B cell (primary cell): ENCODE results near the gene COBLL1. TPM values are rescaled to one million over a fixed set of nuclear protein-coding genes. Genes with fewer than 3 reads are reported as not detected.

ENCODE experiments used
- ATAC-seq: fragments of 200-7000 bp; cut with Tn5 transposase; one replicate; pipeline ENCODE4 v1.10.0; 2021; ENCODE audit warnings: low read depth, mild to moderate bottlenecking, moderate number of reproducible peaks, moderate library complexity
- CTCF ChIA-PET: fragments of 350-600 bp; sonication (Branson Sonifier 250); formaldehyde crosslinking; loops from one replicate; lab custom pipeline; 2021; ENCODE audit warnings: antibody characterized with exemption, inconsistent platforms; lab: Charles Lee
- POLR2A ChIA-PET: fragments of 350-600 bp; sonication (Branson Sonifier 250); formaldehyde crosslinking; loops from one replicate; lab custom pipeline; 2021; ENCODE audit warnings: antibody characterized with exemption; lab: Charles Lee
- DNase-seq: peaks from one replicate; pipeline ENCODE4 v3.0.0; 2013
- H2AFZ ChIP-seq: 2 replicates; pipeline ENCODE4 v1.6.1; 2012; ENCODE audit warnings: mild to moderate bottlenecking, low read depth, low read length; ENCODE audit not compliant: insufficient read depth, poor library complexity, severe bottlenecking
- H3K27ac ChIP-seq, 2 donors: 1 replicate in 1 of 2; 2 replicates in 1 of 2; pipeline ENCODE4 v1.5.1; 2012 to 2013; ENCODE audit warnings: low read length in 2 of 2, mild to moderate bottlenecking in 2 of 2, moderate library complexity in 1 of 2
- H3K27me3 ChIP-seq, 4 experiments: fragments of 200-600 bp in 1 of 4; sonication (generic) in 1 of 4; replicated peaks in 1 of 4; 1 replicate in 2 of 4; 2 replicates in 2 of 4; pipeline versions ENCODE4 v1.6.1 to v1.7.0; 2013 to 2016; ENCODE audit warnings: low read length in 3 of 4, mild to moderate bottlenecking in 2 of 4, mixed read lengths in 1 of 4, moderate library complexity in 1 of 4; ENCODE audit not compliant: insufficient read depth in 4 of 4, control insufficient read depth in 3 of 4; ENCODE audit errors: control extremely low read depth in 1 of 4
- H3K36me3 ChIP-seq, 2 experiments: replicated peaks in 1 of 2; 1 replicate in 1 of 2; 2 replicates in 1 of 2; pipeline versions ENCODE4 v1.6.1 to v1.7.1; 2013; ENCODE audit warnings: low read length in 1 of 2; ENCODE audit not compliant: insufficient read depth in 2 of 2, control insufficient read depth in 1 of 2; ENCODE audit errors: control extremely low read depth in 1 of 2, extremely low read depth in 1 of 2
- H3K4me1 ChIP-seq, 2 donors: fragments of 200-600 bp in 1 of 2; sonication (generic) in 1 of 2; 1 replicate in 1 of 2; 2 replicates in 1 of 2; pipeline versions ENCODE4 v1.5.1 to v1.6.1; 2013 to 2017; ENCODE audit warnings: low read length in 2 of 2; ENCODE audit not compliant: control insufficient read depth in 2 of 2, insufficient read depth in 2 of 2
- H3K4me2 ChIP-seq: replicated peaks from 2 replicates; pipeline ENCODE3; 2012; ENCODE audit warnings: mild to moderate bottlenecking, low read depth, low read length; ENCODE audit not compliant: poor library complexity, severe bottlenecking
- H3K4me3 ChIP-seq, 5 experiments: fragments of 200-600 bp in 1 of 5; sonication (generic) in 1 of 5; 1 replicate in 3 of 5; 2 replicates in 2 of 5; pipeline versions ENCODE4 v1.5.1 to v1.7.0; 2011 to 2016; ENCODE audit warnings: low read length in 4 of 5, mild to moderate bottlenecking in 4 of 5, low read depth in 2 of 5, control low read depth in 1 of 5, moderate library complexity in 1 of 5; ENCODE audit not compliant: insufficient read depth in 1 of 5; ENCODE audit errors: control extremely low read depth in 1 of 5, extremely low read depth in 1 of 5
- H3K79me2 ChIP-seq: fragments of 200-600 bp; sonication (generic); one replicate; pipeline ENCODE4 v1.6.0; 2016; ENCODE audit warnings: low read length; ENCODE audit not compliant: control insufficient read depth, insufficient read depth
- H3K9ac ChIP-seq: fragments of 200-600 bp; sonication (generic); 2 replicates; pipeline ENCODE4 v1.6.1; 2017; ENCODE audit warnings: mild to moderate bottlenecking, low read length, moderate library complexity
- H3K9me3 ChIP-seq, 3 donors: one replicate each; pipeline versions ENCODE4 v1.6.1 to v1.7.1; 2013; ENCODE audit warnings: low read length in 2 of 3; ENCODE audit not compliant: control insufficient read depth in 2 of 3, insufficient read depth in 1 of 3; ENCODE audit errors: control extremely low read depth in 1 of 3
- H4K20me1 ChIP-seq: 2 replicates; pipeline ENCODE4 v1.6.0; 2012; ENCODE audit warnings: mild to moderate bottlenecking, low read length; ENCODE audit not compliant: insufficient read depth, control insufficient read depth, poor library complexity, severe bottlenecking
- H3K27ac Mint-ChIP-seq: one replicate; pipeline ENCODE4 v1.8.0; 2021; ENCODE audit warnings: mixed read lengths
- H3K27me3 Mint-ChIP-seq: one replicate; pipeline ENCODE4 v1.8.0; 2021; ENCODE audit warnings: mixed read lengths
- H3K4me1 Mint-ChIP-seq: one replicate; pipeline ENCODE4 v1.8.0; 2021; ENCODE audit warnings: mixed read lengths
- H3K4me3 Mint-ChIP-seq: one replicate; pipeline ENCODE4 v1.8.0; 2021; ENCODE audit warnings: mixed read lengths
- H3K9me3 Mint-ChIP-seq: one replicate; pipeline ENCODE4 v1.8.0; 2022; ENCODE audit warnings: mixed read lengths; ENCODE audit not compliant: insufficient read depth
- CTCF ChIP-seq: fragments of 200-600 bp; IDR thresholded peaks from one replicate; pipeline ENCODE4 v1.8.0; 2022; ENCODE audit warnings: antibody characterized with exemption, mild to moderate bottlenecking
- EZH2 ChIP-seq: IDR thresholded peaks from 2 replicates; pipeline ENCODE4 v1.6.1; 2012; ENCODE audit warnings: borderline replicate concordance, low read depth, mild to moderate bottlenecking, moderate library complexity, low read length; ENCODE audit not compliant: insufficient read depth, poor library complexity, severe bottlenecking
- WGBS: methylation state at CpG from one replicate; pipeline ENCODE4 v1.1.5; 2013; ENCODE audit warnings: missing lambda C conversion rate; ENCODE audit not compliant: insufficient coverage; 5-methylcytosine and 5-hydroxymethylcytosine counted together
- intact Hi-C: fragments of 100-400 bp; cut with micrococcal nuclease; formaldehyde crosslinking; loops from one replicate; pipeline ENCODE4 v1.10.0; 2022
- polyA plus RNA-seq: library from polyadenylated mRNA; depleted of rRNA; stranded (reverse); fragments of >200 nt; gene quantifications from 2 replicates; pipeline ENCODE4 v1.2.3, GENCODE V29; 2012
- total RNA-seq, 2 donors: library from RNA; stranded (reverse); fragments of 120-200 nt in 1 of 2; gene quantifications; 1 replicate in 1 of 2; 2 replicates in 1 of 2; pipeline versions ENCODE4 v1.2.3 to v1.2.4, GENCODE V29; 2013 to 2022

COBLL1 gene
- total and polyA plus RNA-seq, 2 donors (not counting 1 experiment from before 2014, with no cell fraction given) = 45.1 to 234 TPM

GRCh38 chr2:164793529-164793928 is 48.1 kb downstream of the COBLL1 start:
- Histone ChIP-seq H3K27me3 (no peaks in the 10 kb centered on the region), H2AFZ (no peak overlapping the region), H4K20me1 (peaks cover 11% of the 10 kb centered on the region), H3K79me2 (peaks cover 69% of the 10 kb centered on the region), H3K27ac (no peak overlapping the region), H3K9ac (no peak overlapping the region), H3K4me1 (peaks cover 10 to 30% of the 10 kb centered on the region in 2 donors), H3K4me2 (no peak overlapping the region), H3K36me3 (peaks cover 0 to 1% of the 10 kb centered on the region in 2 experiments), H3K9me3 (no peaks in the 10 kb centered on the region), H3K4me3 (no peak overlapping the region)
- DNase-seq (no peak), ATAC-seq (no peak)
- Mint-ChIP-seq H3K27me3 (no peaks in the 10 kb centered on the region), H3K4me1 (peaks cover 40% of the 10 kb centered on the region), H3K27ac (no peak overlapping the region), H3K9me3 (no peaks in the 10 kb centered on the region), H3K4me3 (no peak overlapping the region)
- TF ChIP-seq CTCF (no peak), EZH2 (no peak)
- ChIA-PET POLR2A (no interaction called here), CTCF (interaction anchor here (0.5 kb wide), 1 partner anchor 19 kb away, joined by 3 read pairs; no protein-coding TSS in a partner anchor)
- intact Hi-C loops = no loop called here
- no CpG with 5 or more reads among the region's 1 CpG for WGBS

GRCh38 chr2:164792316-164793170 is 49.1 kb downstream of the COBLL1 start:
- intact Hi-C loops = no loop called here
- Histone ChIP-seq H3K79me2 (peaks cover 61% of the 10 kb centered on the region), H3K9me3 (no peaks in the 10 kb centered on the region), H3K4me1 (peaks cover 8 to 24% of the 10 kb centered on the region in 2 donors), H3K4me3 (no peak overlapping the region), H3K4me2 (no peak overlapping the region), H4K20me1 (peaks cover 7% of the 10 kb centered on the region), H3K27me3 (no peaks in the 10 kb centered on the region), H3K9ac (no peak overlapping the region), H3K36me3 (peaks cover 0 to 1% of the 10 kb centered on the region in 2 experiments), H3K27ac (no peak overlapping the region), H2AFZ (no peak overlapping the region)
- no peak for ATAC-seq
- no peak overlapping the region for H3K27ac Mint-ChIP-seq
- CTCF ChIA-PET = no interaction called here
- H3K4me1 Mint-ChIP-seq = peaks cover 36% of the 10 kb centered on the region
- POLR2A ChIA-PET = no interaction called here
- no peak for TF ChIP-seq CTCF
- no peak for TF ChIP-seq EZH2
- 86% methylated on average over 1 of the region's 5 CpGs for WGBS
- H3K4me3 Mint-ChIP-seq = no peak overlapping the region
- no peaks in the 10 kb centered on the region for H3K27me3 Mint-ChIP-seq
- no peak for DNase-seq
- H3K9me3 Mint-ChIP-seq = no peaks in the 10 kb centered on the region
